Activated T-cell treated with anti-CD3 and anti-CD28 coated beads, Interleukin-2, amount 50 U/mL, for 1 hour (primary cell): ENCODE measurements around the gene CAPN9.
"Not testable (repeated sequence)": the region's sequence is repeated elsewhere in the genome, so short reads cannot be mapped to it uniquely, and the experiment has no call there.

Source experiments
- DNase-seq: peaks from one replicate; pipeline ENCODE4 v3.0.0-alpha.2; 2020

The CAPN9 gene, protein sequence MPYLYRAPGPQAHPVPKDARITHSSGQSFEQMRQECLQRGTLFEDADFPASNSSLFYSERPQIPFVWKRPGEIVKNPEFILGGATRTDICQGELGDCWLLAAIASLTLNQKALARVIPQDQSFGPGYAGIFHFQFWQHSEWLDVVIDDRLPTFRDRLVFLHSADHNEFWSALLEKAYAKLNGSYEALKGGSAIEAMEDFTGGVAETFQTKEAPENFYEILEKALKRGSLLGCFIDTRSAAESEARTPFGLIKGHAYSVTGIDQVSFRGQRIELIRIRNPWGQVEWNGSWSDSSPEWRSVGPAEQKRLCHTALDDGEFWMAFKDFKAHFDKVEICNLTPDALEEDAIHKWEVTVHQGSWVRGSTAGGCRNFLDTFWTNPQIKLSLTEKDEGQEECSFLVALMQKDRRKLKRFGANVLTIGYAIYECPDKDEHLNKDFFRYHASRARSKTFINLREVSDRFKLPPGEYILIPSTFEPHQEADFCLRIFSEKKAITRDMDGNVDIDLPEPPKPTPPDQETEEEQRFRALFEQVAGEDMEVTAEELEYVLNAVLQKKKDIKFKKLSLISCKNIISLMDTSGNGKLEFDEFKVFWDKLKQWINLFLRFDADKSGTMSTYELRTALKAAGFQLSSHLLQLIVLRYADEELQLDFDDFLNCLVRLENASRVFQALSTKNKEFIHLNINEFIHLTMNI

DNA sequence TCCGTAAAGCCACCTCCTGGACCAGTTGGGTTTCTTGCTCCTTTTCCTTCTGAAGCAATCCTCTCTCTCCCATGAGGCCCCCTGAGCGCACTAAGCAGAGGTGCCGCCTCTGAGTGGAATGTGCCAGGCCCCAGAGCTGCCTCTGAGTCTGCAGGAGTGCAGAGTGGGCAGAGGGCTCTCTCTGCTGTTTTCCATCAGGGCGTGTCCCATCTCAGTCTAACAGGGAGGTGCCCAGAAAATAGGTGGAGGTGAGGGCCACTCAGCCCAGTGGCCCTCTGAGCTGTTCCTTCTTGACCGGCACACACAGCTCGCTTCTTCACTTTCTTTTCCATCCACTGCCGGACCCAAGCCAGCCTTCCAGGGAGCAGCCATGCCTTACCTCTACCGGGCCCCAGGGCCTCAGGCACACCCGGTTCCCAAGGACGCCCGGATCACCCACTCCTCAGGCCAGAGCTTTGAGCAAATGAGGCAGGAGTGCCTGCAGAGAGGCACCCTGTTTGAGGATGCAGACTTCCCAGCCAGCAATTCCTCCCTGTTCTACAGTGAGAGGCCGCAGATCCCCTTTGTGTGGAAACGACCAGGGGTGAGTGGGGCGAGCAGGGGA, at the start of gene CAPN9:
CAPN9 (plus strand) TSS at position 262 of the 604 bp plus-strand sequence; CDS start at position 371, 109 bp downstream.
- DNase-seq: no peak

DNA sequence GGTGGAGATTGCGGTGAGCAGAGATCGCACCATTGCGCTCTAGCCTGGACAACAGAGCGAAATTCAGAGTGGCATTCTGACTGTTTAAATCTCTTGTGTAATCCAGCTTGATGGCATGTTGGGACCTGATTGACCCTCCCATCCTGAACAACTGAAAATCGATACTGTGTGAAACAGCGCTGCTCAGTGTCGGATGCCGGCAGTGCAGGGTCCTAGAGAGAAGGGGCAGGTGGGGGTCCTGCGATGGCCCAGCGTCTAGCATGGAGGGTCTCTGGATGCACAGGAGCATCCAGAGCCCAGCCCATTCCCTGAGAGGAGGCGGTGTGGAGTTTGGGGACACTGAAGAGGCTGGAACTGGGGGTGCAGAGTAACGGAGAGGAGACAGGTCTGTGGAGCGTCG, 49.1 kb upstream of the CAPN9 start:
- no peak for DNase-seq

DNA sequence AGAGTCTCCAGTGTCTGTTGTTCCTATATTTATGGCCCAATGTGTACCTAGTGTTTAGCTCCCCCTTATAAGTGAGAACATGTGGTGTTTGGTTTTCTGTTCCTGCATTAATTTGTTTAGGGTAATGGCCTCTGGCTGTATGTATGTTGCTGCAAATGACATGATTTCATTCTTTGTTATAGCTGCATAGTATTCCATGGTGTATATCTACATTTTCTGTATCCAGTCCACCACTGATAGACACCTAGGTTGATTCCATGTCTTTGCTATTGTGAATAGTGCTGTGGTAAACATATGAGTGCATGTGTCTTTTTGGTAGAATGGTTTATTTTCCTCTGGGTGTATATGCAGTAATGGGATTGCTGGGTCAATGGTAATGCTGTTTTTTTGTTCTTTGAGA, 48.2 kb upstream of the CAPN9 start:
- not testable (repeated sequence) for DNase-seq

DNA sequence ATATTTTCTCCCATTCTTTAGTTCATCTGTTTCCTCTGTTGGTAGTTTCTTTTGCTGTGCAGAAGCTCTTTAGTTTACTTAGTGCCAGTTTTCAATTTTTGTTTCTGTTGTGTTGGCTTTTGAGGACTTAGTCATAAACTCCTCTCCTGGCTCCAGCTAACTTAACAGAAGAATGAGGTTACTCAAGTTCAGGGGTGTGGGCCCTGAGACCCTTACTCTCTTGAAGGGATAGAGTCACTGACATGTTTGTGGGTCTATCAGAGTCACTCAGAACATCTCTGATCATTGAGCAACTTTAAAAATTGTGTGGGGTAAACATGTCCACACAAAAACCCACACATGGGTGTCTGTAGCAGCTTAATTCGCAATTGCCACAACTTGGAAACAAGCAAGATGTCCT, 47.5 kb upstream of the CAPN9 start:
- no peak for DNase-seq

DNA sequence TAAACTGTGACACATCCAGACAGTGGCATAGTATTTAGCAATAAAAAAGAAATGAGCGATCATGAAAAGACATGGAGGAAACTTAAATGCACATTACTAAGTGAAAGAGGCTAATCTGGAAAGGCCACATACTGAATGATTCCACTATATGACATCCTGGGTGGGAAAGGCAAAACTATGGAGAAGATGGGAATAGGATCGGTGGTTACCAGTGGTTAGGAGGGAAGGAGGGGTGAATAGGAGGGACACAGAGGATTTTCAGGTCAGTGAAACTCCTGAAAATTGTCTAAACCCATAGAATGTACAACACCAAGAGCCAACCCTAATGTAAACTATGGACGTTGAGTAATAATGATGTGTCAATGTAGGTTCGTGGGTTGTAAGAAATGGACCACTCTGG, 47.1 kb upstream of the CAPN9 start:
- no peak for DNase-seq

DNA sequence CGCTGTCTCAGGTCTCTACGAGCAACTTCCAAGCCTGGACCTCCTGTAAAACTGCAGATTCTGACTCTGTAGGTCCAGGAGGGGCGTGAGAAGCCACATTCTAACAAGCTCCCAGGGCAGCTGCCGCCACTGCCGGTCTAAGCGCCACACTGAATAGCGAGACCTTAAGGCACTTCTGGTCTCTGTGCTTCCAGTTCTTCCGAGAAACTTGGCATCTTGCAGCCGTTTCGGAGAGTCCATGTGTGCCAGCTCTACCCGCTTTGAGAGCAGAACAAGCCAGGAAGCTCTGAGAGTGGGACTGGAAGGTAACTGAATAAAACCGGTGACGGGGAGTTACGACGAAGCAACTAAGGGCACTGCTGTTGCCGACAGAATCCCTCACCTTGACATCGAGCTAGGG, 45.8 kb upstream of the CAPN9 start:
- no peak for DNase-seq

DNA sequence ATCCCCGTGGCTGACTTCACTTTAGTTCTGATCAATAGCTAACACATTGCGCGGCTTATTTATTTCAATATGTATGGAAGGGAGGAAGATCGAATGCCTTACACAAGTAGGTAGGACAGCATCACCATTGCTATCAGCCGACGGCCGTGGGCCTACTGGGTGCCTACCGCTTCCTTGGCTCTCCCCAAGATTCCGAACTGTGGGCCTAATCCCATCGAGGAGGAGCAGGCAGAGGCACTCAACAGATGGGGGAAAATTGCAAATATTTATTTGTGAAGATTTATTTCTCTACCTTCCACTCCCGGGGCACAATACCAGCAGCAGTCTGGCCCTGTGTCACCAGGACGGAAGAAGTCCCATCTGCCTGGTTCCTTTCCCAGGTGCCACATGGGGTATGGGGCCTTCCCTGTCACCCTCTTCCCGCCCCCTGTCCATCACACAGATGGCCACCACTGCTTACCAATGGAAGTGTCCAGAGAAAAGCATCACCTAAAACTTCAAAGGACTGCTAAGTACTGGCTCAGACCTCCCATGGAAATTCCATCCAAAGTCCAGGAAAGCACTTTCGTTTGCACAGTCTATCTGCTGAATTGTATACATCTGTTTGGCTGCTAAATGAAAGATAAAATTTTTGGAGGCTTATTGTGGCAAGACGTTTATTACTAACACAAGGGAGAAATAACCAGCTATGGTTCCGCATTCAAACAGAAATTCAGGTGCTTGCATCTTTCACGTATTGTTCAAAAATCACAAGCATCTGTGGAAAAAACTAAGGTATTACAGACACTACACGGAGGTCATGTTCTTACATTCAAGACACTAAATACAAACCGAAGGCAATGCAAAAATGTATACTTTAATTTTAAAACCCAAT, 45.1 kb upstream of the CAPN9 start:
- DNase-seq: no peak

DNA sequence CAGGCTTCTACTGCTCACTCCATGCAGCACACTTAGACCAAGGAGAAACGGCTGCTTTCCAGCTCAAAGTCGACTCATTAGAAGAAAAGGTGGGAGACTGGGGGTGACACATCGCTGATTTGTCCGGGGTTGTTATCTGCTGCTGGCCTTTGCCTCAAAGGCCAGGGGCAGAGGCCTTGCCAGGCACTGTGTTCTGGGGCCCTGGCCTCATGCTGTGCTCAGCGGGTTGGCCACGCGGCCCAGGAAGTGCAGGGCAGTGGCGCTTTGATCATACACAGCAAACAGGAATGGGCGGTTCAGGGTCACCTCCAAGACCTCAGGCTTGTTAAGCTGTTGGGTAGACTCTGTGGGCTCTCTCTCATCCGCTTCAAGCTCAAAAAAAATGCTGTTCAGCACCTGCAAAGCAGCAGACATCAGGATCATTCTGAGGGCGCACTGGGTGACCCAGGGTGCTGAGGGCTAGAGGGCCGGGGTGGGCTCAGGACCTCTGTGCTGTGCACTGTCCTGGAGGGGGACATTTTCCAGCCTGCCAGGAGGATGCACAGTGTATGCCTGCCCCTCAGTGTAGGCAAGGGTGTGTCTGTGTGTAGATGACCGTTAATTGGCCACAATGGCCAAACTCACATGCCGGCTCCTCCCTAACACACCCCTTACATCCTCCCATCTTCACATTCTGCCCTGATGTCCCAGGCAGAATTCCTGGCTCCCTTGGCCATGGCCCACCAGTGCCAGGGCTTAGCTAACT, 44.1 kb upstream of the CAPN9 start:
- DNase-seq: no peak

DNA sequence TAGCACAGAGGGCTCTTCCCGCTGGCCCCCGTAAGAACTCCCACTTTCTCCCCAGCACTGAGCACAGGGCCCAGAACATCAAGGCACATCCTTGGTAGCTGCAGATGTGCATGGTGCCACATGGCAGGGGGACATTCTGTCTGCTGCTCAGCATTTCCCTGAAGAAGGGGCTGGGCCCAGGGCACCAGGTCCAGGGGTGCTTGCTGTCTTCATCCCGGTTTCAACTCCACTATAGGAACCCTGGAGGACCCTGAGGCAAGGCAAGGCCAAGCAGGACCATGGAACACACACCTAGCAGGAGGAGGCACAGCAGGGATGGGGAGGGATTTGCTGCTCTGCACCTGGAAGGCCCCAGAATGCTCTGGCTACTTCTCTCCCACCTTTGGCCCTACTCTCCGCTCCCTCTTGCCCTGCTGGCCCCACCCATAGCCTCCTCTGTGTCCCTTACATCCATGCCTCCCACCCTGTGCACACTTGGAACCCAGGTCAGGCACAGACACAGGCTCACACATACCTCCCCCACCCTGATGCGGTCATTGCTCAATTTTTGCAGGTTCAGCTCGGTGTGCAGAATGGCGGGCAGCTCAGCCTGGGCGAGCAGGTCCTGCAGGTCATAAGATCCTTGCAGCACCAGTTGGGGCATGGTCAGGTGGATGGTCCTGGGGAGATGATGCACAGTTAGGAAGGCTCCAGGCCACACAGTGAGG, 43.4 kb upstream of the CAPN9 start:
- DNase-seq: no peak

DNA sequence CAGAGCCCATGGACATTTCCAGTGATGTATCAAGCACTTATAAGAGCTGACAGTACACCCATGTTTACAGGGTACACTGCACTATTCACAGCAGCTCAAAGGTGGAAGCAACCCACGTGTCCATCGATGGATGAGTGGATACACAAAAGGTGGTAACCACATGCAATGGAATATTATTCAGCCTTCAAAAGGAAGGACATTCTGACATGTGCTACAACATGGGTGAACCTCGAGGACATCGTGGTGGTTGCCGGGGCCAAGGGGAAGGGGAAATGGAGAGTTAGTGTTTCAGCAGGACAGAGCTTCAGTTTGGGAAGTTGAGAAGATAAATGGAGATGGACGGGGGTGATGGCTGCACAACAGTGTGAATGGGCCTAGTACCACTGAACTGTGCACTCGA, 42.4 kb upstream of the CAPN9 start:
- no peak for DNase-seq

DNA sequence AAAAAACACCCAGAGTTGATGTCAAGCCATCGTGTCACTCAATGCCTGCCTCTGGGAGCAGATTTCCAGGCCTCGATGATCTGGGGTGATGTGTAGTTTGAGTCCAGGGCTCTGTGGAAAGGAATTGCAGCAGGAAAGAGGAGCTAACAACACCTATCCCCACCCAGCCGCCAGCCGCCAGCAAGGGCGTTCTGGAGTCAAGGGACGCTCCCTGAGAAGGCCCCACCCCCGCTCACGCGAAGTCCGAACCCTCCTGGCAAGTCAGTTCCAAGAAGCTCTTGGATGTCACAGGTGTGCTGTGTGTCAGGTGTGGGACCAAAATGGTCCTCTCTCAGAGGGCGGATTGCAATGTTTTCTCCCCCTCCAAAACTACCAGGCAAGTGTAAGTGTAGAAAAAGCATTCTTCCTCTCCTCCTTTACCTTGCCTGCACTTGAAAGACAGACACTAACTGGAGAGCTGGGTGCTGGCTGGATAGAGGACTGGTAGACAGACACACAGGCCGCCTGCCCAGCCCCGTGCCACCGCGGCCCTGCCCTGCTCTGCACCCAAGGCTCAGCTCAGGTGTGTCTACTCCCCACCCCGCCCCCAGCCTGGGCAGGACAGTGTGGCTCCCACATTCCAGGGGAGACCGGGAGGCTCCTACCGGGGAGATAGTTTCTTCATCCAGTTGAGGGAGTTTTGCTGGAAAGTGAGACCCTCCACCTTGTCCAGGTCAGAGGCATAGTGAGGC, 41.7 kb upstream of the CAPN9 start:
- DNase-seq: no peak

DNA sequence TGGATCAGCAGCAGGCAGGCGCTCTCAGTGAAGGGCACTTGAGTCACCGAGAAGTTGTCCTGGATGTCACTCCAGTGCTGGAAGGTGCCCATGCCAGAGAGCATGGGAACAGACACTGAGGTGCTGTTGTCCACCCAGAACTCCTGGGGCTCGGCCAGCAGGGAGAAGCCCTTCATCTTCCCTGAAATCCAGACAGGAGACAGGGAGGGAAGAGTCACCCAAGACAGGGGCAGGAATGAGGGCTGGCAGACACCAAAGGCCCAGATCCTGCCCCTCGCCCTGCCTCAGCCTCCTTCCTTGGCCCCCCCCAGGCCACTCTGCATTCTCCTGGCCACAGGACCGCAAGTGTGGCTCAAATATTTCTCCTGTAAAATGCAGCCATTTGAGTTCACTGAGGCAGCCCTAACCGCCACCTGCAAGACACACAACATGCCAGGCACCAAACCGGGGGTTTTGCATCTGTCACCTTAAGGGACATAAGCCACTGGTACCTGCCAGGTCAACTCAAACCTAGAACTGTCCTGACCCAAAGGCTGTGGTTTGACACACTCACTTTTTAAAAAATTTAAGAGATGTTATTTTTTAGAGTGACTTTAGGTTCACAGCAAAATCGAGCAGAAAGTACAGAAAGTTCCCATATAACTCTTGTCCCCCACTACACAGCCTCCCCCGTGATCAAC, 41.0 kb upstream of the CAPN9 start:
- DNase-seq: no peak

DNA sequence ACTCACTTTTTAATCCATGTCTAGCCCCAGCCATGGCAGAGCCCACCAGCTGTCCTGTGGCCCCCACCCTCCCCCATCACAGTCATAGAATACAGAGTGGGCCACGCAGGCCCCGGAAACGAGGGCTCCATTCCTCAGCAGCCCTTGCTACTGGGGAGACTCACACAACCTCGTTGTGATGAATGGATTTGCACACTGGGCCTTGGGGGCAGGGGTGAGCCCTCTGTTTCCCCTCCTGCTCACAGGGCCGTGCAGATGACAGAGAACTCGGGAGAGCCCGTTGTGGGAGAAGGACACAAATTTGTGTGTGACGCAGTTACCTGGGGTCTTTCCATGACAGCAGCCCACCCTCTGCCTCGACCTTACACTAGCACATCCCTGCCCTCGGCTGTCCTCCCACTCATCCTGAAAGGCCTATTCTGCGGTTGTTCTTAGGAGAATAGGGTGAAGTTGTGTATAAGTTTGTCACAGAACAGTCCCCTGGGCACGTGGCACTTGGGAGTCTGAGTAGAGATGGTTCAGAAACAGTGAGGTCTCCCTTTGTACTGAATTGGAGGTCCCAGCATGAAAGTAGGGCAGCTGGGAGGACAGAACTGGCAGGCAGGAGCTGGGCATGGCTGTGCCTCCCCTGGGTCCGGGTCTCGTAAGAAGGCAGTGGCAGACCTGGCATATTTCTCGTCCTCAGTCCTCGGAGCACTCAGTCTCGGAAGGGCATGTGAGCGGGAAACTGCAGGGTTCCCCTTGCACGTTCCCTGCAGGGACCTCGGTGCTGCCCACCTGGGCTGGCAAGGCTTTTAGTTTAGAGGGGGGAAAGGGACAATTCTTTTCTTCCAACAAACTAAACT, 40.1 kb upstream of the CAPN9 start:
- no peak for DNase-seq

DNA sequence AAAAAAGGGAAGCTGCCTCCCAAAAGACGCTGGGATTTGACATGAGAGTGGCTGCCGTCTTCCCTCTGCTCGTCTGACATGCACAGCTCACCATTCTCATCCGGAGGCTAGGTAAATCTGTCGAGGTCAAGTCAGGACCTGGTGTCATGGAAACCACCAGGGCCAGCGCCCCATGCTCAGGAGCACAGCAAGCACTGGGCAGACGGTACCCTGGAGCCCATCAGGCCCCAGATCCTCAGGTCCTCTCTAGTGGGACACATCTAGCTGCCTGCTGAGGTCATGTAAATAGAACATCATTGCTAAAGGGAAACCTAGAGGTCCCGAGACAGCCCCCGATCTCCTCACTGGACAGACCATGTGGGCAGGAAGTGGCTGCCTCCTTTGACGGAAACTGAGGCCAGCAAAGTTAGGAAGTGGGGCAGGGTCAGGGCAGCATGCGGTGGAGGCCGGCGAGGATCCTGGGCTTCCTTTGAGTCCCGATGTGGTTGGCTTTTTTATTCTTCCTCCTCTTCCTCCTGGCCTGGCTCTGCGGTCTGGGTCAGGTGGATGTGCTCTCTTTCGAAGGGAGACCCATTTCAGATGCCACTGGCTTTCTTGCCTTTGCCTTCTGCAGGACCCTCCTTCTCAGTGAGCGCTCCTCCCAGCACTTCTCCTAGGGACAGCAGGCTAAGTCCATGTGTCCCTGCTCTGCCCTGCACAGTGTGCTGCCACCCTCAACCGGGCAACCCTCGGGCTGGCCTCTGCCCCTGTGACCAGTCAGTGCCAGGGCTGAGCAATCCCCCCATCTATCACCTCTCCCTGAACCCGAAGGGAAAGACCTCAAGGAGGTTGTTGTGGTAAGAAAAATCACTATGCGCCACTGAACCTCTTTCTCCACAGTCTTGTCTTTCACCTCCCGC, 39.2 kb upstream of the CAPN9 start:
- DNase-seq: no peak

DNA sequence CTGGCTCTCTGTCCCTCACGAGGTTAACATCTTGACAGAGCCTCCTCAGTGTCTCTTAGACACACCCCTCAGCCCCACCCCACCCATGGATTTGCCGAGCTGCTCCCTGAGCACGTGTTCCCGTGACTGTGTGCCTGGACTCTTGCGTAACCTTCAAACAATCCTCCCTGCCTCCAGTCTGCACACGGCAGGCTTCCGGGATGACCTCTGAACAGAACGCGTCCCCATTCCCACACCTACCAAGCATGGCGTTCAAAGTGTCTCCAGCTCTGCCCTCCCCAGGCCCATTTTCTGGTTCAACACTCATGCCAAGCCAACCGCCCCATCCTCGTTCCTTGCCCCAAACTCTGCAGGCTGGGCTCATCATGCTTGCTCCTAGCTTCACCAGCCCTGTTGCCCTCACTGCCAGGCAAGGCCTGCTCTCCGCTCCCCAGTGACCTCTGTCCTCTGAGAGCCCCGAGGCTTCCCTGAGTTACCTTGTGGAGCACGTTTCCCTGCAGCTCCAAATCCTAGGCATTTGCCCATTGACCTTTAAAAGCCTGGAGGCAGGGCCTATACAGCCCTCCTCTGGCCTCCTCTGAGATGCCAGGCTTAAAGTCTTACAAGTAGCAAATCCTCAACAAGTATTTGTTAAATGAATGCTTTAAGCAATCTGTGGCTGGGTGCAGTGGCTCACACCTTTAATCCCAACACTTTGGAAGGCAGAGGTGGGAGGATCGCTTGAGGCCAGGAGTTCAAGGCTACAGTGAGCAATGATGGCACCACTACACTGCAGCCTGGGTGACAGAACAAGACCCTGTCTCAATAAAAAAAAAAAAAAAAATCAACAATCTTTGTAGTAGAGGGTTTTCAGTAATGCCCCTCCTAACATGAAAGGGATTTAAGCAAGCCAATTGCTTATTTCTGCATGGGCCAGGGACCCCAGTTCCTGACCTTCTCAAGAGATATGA, 38.3 kb upstream of the CAPN9 start:
- no peak for DNase-seq

DNA sequence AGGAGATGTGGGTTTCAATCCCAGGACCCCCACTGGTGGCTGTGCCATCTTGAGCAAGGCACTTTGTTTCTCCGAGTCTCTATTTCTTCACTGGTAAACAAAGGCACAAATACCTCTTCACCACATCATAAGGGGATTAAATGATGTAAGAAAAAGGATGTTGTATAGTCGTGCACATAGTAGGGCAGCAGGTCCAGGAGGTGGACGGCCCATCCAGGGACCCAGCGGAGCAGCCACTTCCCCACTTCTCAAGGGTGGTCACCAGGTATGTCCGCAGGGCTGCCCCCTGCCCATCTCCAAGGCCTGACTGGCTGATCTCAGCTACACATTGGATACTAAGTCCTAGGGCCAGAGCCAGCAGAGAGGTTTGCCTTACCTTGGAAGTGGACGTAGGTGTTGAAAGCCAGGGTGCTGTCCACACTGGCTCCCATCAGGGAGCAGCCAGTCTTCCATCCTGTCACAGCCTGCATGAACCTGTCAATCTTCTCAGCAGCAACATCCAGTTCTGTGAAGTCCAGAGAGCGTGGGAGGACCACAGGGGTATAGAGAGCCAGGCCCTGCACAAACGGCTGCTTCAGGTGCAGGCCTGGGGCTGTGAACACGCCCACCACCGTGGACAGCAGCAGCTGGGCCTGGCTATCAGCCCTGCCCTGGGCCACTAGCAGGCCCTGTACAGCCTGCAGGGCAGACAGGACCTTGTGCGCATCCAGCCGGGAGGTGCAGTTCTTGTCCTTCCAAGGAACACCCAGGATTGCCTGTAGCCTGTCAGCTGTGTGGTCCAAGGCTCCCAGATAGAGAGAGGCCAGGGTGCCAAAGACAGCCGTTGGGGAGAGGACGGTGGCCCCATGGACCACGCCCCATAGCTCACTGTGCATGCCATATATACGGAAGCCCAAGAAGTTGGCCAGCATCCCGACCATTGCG, 37.3 kb upstream of the CAPN9 start:
- DNase-seq: no peak
